ENCODE results near the gene RLIM.

RLIM gene

GRCh38 chrX:74535408-74536151, 78.8 kb downstream of the RLIM start:
- DNase-seq, result peak; percentile 33

All from stimulated activated CD4-positive, alpha-beta T cell treated with anti-CD3 and anti-CD28 coated beads, Interleukin-1b, Interleukin-23, amount 100 ng/mL, for 48 hours (primary cell).